Glutamatergic neuron (in vitro differentiated cells): ENCODE results near the gene CTNNA2. TPM values are rescaled to one million over a fixed set of nuclear protein-coding genes. Genes with fewer than 3 reads are reported as not detected.

Experiments used
- DNase-seq: peaks from one replicate; pipeline ENCODE4 v3.0.0; 2022
- H3K27ac Mint-ChIP-seq: one replicate; pipeline ENCODE4 v1.8.0; 2020; ENCODE audit warnings: mild to moderate bottlenecking, mixed read lengths, inconsistent platforms; ENCODE audit not compliant: unreplicated experiment
- H3K27me3 Mint-ChIP-seq: one replicate; pipeline ENCODE4 v1.8.0; 2020; ENCODE audit warnings: mild to moderate bottlenecking, moderate library complexity, mixed read lengths, inconsistent platforms; ENCODE audit not compliant: unreplicated experiment
- H3K36me3 Mint-ChIP-seq: one replicate; pipeline ENCODE4 v1.8.0; 2020; ENCODE audit warnings: mild to moderate bottlenecking, mixed read lengths, inconsistent platforms; ENCODE audit not compliant: unreplicated experiment
- H3K4me1 Mint-ChIP-seq: one replicate; pipeline ENCODE4 v1.8.0; 2020; ENCODE audit warnings: mild to moderate bottlenecking, low read depth, mixed read lengths, inconsistent platforms; ENCODE audit not compliant: unreplicated experiment
- H3K4me3 Mint-ChIP-seq: one replicate; pipeline ENCODE4 v1.8.0; 2020; ENCODE audit warnings: mild to moderate bottlenecking, mixed read lengths, inconsistent platforms; ENCODE audit not compliant: unreplicated experiment
- H3K9me3 Mint-ChIP-seq: one replicate; pipeline ENCODE4 v1.8.0; 2020; ENCODE audit warnings: mild to moderate bottlenecking, moderate library complexity, mixed read lengths, inconsistent platforms; ENCODE audit not compliant: unreplicated experiment
- total RNA-seq: library from RNA; stranded (reverse); fragmentation: NEBNext Ultra II Directional; extraction: Animal tissue kit (Norgen Biotek cat#: 25700); gene quantifications from one replicate; pipeline ENCODE4 v1.2.1, GENCODE V29; 2021; ENCODE audit not compliant: unreplicated experiment
- TF ChIP-seq, protein P1 (sequence below): fragments of 200-600 bp; sonication (generic); IDR thresholded peaks from one replicate; pipeline ENCODE4 v1.5.0; 2021; ENCODE audit not compliant: partially characterized antibody, unreplicated experiment

The CTNNA2 gene
- total RNA-seq, 1 donor from 2014 or later: 76.2 TPM

DNA sequence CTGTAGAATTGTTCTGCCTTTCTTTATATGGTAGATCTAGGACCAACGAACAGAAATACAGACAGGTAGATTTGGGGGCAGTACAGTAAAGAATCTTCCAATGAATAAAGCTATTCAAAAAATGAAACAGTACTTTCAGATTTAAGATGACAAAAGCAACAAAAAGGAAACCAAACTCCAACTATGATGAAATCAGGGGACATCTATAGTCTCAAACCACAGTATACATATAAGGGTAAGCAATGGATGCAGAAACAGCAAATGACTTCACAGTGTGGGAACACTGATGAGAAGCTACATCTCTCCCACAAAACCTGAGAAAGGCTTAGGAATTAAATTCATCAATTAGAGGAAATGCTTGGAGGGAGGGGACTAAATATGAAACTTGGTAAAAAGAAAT is 202.5 kb downstream of the CTNNA2 start:
- Mint-ChIP-seq H3K27ac (peak overlapping the region; percentile 36), H3K36me3 (no peaks in the 10 kb centered on the region), H3K27me3 (no peaks in the 10 kb centered on the region), H3K9me3 (peaks cover 1% of the 10 kb centered on the region), H3K4me3 (no peak overlapping the region), H3K4me1 (peaks cover 7% of the 10 kb centered on the region)
- DNase-seq: no peak
- TF ChIP-seq, protein P1, sequence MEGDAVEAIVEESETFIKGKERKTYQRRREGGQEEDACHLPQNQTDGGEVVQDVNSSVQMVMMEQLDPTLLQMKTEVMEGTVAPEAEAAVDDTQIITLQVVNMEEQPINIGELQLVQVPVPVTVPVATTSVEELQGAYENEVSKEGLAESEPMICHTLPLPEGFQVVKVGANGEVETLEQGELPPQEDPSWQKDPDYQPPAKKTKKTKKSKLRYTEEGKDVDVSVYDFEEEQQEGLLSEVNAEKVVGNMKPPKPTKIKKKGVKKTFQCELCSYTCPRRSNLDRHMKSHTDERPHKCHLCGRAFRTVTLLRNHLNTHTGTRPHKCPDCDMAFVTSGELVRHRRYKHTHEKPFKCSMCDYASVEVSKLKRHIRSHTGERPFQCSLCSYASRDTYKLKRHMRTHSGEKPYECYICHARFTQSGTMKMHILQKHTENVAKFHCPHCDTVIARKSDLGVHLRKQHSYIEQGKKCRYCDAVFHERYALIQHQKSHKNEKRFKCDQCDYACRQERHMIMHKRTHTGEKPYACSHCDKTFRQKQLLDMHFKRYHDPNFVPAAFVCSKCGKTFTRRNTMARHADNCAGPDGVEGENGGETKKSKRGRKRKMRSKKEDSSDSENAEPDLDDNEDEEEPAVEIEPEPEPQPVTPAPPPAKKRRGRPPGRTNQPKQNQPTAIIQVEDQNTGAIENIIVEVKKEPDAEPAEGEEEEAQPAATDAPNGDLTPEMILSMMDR: no peak

DNA sequence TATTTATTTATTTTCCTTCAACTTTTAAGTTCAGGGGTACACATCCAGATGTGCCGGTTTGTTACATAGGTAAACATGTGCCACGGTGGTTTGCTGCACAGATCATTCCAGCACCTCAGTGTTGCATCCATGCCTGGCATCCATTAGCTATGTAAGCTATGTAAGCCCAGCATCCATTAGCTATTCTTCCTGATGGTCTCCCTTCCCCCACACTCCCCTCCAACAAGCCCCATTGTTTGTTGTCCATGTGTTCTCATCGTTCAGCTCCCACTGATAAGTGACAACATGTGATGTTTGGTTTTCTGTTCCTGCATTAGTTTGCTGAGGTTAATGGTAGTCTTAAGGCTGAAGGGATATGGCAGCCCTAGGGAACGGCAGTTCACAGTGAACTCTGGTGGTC is 203.4 kb downstream of the CTNNA2 start:
- DNase-seq: peak; percentile 21
- Mint-ChIP-seq H3K27ac (peak overlapping the region; percentile 76), H3K36me3 (no peaks in the 10 kb centered on the region), H3K9me3 (peaks cover 1% of the 10 kb centered on the region), H3K27me3 (no peaks in the 10 kb centered on the region), H3K4me1 (peaks cover 7% of the 10 kb centered on the region), H3K4me3 (peak overlapping the region; percentile 32)
- TF ChIP-seq, protein P1: no peak

DNA sequence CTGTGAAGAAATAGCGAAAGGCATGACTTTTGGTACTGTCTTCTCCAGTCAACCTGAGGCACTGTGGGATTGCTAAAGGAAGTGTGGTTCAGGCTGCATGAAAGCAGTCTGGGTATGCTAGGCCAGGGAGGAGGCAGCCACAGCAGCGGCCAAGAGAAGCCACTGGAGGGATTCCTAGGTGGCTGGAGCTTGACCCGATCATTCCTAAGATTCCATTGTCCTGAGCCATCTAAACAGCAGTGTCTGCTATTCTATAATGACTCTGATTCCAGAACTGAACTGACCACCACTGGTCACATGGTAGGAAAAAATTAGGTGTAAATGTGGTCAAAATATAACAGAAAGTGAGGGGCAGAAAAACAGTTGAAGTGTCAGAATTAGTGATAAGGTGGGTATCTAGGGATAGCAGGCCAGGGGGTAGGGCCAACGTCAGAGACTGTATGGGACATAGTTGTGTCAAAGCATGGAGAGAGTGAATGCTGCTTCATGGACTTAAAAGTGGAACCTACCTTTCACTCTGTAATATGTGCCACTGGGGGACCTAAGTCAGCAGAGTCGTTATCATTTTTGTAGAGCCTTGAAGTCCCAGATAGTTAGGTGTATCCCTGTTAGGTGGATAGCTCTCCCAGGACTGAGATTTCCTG is 204.6 kb downstream of the CTNNA2 start:
- H3K9me3 Mint-ChIP-seq: peaks cover 1% of the 10 kb centered on the region
- no peak for DNase-seq
- TF ChIP-seq, protein P1: no peak
- no peaks in the 10 kb centered on the region for H3K36me3 Mint-ChIP-seq
- no peaks in the 10 kb centered on the region for H3K27me3 Mint-ChIP-seq
- peaks cover 7% of the 10 kb centered on the region for H3K4me1 Mint-ChIP-seq
- no peak overlapping the region for H3K4me3 Mint-ChIP-seq
- no peak overlapping the region for H3K27ac Mint-ChIP-seq

DNA sequence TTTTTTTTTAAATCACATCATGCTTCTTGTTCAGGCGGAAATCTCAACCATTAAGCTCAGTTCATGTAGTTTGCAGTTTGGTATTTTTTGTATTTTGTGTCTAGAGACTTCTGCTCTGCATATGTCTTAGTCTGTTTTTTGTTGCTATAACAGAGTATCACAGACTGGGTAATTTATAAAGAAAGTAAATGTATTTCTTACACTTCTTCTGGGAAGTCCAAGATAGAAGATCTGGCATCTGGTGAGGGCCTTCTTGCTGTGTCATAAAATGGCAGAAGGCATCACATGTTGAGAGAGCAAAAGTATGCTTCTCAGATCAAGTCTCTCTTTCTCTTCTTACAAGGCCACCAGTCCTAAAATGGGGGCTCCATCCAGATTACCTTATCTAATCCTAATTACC is 208.2 kb downstream of the CTNNA2 start:
- no peaks in the 10 kb centered on the region for H3K36me3 Mint-ChIP-seq

DNA sequence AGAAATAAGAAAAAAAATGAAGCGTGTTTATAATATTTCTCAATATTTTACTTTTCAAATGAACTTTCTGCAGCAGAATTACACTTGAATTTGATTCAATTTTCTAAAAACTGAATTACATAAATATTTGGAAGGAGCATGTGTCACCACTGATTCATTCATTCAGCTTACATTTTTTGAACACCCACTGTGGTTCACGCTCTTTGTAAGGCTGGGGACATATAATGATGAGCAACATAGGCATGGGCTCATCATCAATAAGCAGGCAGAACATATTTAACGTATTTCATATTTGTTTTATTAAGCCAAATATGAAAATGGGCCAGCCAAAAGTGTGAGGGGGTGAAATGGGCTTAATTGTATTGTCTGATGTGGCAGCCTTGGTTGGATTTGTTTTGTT is 209.1 kb downstream of the CTNNA2 start:
- peaks cover 1% of the 10 kb centered on the region for H3K27me3 Mint-ChIP-seq
- no peaks in the 10 kb centered on the region for H3K36me3 Mint-ChIP-seq
- H3K27ac Mint-ChIP-seq: no peak overlapping the region
- peaks cover 2% of the 10 kb centered on the region for H3K9me3 Mint-ChIP-seq
- TF ChIP-seq, protein P1: no peak
- no peak for DNase-seq
- H3K4me3 Mint-ChIP-seq: no peak overlapping the region
- peaks cover 7% of the 10 kb centered on the region for H3K4me1 Mint-ChIP-seq

More for the DNA sequence above, 208.2 kb downstream of the CTNNA2 start:
- DNase-seq: no peak
- TF ChIP-seq, protein P1: no peak
- H3K4me1 Mint-ChIP-seq: peaks cover 13% of the 10 kb centered on the region
- H3K27me3 Mint-ChIP-seq: peaks cover 1% of the 10 kb centered on the region
- peaks cover 2% of the 10 kb centered on the region for H3K9me3 Mint-ChIP-seq
- H3K4me3 Mint-ChIP-seq: no peak overlapping the region
- H3K27ac Mint-ChIP-seq: no peak overlapping the region
